SK-N-SH treated with all-trans-retinoic acid at 6 μM for 48 hours (cell line): ENCODE results near the gene HLA-DPB1.

ENCODE experiments used
- ATAC-seq: fragments of 200-7000 bp; cut with Tn5 transposase; 3 replicates; pipeline ENCODE4 v1.9.1; 2020; ENCODE audit warnings: mild to moderate bottlenecking, moderate library complexity
- ARNTL ChIP-seq: fragments of 450-650 bp; formaldehyde crosslinking; IDR thresholded peaks from 2 replicates; pipeline ENCODE4 v1.5.0; 2020; ENCODE audit warnings: low read depth, mild to moderate bottlenecking, moderate library complexity, borderline replicate concordance
- BACH2 ChIP-seq: fragments of 250-450 bp; sonication (Bioruptor Pico); IDR thresholded peaks from 2 replicates; pipeline ENCODE4 v1.9.0; 2021; ENCODE audit warnings: mild to moderate bottlenecking, borderline replicate concordance
- CSDC2 ChIP-seq: fragments of 250-450 bp; sonication (Bioruptor Pico); IDR thresholded peaks from 2 replicates; pipeline ENCODE4 v1.5.0; 2020; ENCODE audit warnings: mild to moderate bottlenecking, moderate library complexity
- ESRRG ChIP-seq: fragments of 250-450 bp; sonication (Bioruptor Pico); IDR thresholded peaks from 2 replicates; pipeline ENCODE4 v1.6.1; 2021; ENCODE audit warnings: mild to moderate bottlenecking
- GLIS3 ChIP-seq: fragments of 250-450 bp; sonication (Bioruptor Pico); IDR thresholded peaks from 2 replicates; pipeline ENCODE4 v1.5.0; 2020; ENCODE audit warnings: mild to moderate bottlenecking, moderate library complexity
- ISL1 ChIP-seq: fragments of 250-450 bp; sonication (Bioruptor Pico); IDR thresholded peaks from 2 replicates; pipeline ENCODE4 v2.1.2; 2022; ENCODE audit warnings: mild to moderate bottlenecking, moderate library complexity
- PATZ1 ChIP-seq: fragments of 250-450 bp; sonication (Bioruptor Pico); IDR thresholded peaks from 2 replicates; pipeline ENCODE4 v1.8.0; 2020; ENCODE audit warnings: mild to moderate bottlenecking, moderate library complexity, borderline replicate concordance
- PPARA ChIP-seq: fragments of 250-450 bp; sonication (Bioruptor Pico); IDR thresholded peaks from 2 replicates; pipeline ENCODE4 v1.5.0; 2020; ENCODE audit warnings: mild to moderate bottlenecking, borderline replicate concordance
- SNAI2 ChIP-seq: fragments of 250-450 bp; sonication (Bioruptor Pico); IDR thresholded peaks from 2 replicates; pipeline ENCODE4 v1.5.0; 2020; ENCODE audit warnings: mild to moderate bottlenecking, moderate library complexity
- TCF4 ChIP-seq: fragments of 250-450 bp; sonication (Bioruptor Pico); IDR thresholded peaks from 2 replicates; pipeline ENCODE4 v1.8.0; 2021; ENCODE audit warnings: mild to moderate bottlenecking, moderate library complexity, borderline replicate concordance
- TOX ChIP-seq: fragments of 250-450 bp; sonication (Bioruptor Pico); IDR thresholded peaks from 2 replicates; pipeline ENCODE4 v1.8.0; 2021; ENCODE audit warnings: mild to moderate bottlenecking, moderate library complexity, borderline replicate concordance
- TSHZ2 ChIP-seq: fragments of 250-450 bp; sonication (Bioruptor Pico); IDR thresholded peaks from 2 replicates; pipeline ENCODE4 v1.5.0; 2020; ENCODE audit warnings: mild to moderate bottlenecking, moderate library complexity
- ZC3H10 ChIP-seq: fragments of 250-450 bp; sonication (Bioruptor Pico); IDR thresholded peaks from 2 replicates; pipeline ENCODE4 v1.5.1; 2021; ENCODE audit warnings: mild to moderate bottlenecking, moderate library complexity
- ZFP3 ChIP-seq: fragments of 250-450 bp; sonication (Bioruptor Pico); IDR thresholded peaks from 2 replicates; pipeline ENCODE4 v1.5.0; 2020; ENCODE audit warnings: mild to moderate bottlenecking, moderate library complexity
- ZNF565 ChIP-seq: fragments of 450-650 bp; formaldehyde crosslinking; conservative IDR thresholded peaks from 2 replicates; pipeline ENCODE4 v1.5.0; 2020; ENCODE audit warnings: low read depth, mild to moderate bottlenecking, moderate library complexity
- ZNF70 ChIP-seq: fragments of 450-650 bp; formaldehyde crosslinking; IDR thresholded peaks from 2 replicates; pipeline ENCODE4 v1.5.0; 2020; ENCODE audit warnings: mild to moderate bottlenecking, moderate library complexity
- ZNF8 ChIP-seq: fragments of 450-650 bp; formaldehyde crosslinking; IDR thresholded peaks from 2 replicates; pipeline ENCODE4 v1.5.0; 2020; ENCODE audit warnings: mild to moderate bottlenecking, moderate library complexity
- TF ChIP-seq, protein P1 (sequence below): fragments of 250-450 bp; sonication (Bioruptor Pico); IDR thresholded peaks from 2 replicates; pipeline ENCODE4 v1.8.0; 2021; ENCODE audit warnings: low read depth, mild to moderate bottlenecking, moderate library complexity, borderline replicate concordance
- TF ChIP-seq, protein P2 (sequence below): fragments of 250-450 bp; sonication (Bioruptor Pico); IDR thresholded peaks from 2 replicates; pipeline ENCODE4 v1.5.1; 2021; ENCODE audit warnings: mild to moderate bottlenecking, moderate library complexity

The HLA-DPB1 gene

GRCh38 chr6:33052627-33053026 lies 23.2 kb upstream of the HLA-DPB1 start:
- ATAC-seq, result no peak
- TF ChIP-seq SNAI2 (CRISPR knock-in tag) (no peak), ZC3H10 (CRISPR knock-in tag) (no peak), TCF4 (CRISPR knock-in tag) (no peak), TSHZ2 (CRISPR knock-in tag) (no peak), ZNF70 (CRISPR knock-in tag) (no peak), ESRRG (no peak), ISL1 (CRISPR knock-in tag) (no peak), GLIS3 (CRISPR knock-in tag) (no peak)
- TF ChIP-seq, protein P1, sequence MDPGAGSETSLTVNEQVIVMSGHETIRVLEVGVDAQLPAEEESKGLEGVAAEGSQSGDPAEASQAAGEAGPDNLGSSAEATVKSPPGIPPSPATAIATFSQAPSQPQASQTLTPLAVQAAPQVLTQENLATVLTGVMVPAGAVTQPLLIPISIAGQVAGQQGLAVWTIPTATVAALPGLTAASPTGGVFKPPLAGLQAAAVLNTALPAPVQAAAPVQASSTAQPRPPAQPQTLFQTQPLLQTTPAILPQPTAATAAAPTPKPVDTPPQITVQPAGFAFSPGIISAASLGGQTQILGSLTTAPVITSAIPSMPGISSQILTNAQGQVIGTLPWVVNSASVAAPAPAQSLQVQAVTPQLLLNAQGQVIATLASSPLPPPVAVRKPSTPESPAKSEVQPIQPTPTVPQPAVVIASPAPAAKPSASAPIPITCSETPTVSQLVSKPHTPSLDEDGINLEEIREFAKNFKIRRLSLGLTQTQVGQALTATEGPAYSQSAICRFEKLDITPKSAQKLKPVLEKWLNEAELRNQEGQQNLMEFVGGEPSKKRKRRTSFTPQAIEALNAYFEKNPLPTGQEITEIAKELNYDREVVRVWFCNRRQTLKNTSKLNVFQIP, result no peak
- TF ChIP-seq, protein P2, sequence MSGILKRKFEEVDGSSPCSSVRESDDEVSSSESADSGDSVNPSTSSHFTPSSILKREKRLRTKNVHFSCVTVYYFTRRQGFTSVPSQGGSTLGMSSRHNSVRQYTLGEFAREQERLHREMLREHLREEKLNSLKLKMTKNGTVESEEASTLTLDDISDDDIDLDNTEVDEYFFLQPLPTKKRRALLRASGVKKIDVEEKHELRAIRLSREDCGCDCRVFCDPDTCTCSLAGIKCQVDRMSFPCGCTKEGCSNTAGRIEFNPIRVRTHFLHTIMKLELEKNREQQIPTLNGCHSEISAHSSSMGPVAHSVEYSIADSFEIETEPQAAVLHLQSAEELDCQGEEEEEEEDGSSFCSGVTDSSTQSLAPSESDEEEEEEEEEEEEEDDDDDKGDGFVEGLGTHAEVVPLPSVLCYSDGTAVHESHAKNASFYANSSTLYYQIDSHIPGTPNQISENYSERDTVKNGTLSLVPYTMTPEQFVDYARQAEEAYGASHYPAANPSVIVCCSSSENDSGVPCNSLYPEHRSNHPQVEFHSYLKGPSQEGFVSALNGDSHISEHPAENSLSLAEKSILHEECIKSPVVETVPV (CRISPR knock-in tag), result no peak

DNA sequence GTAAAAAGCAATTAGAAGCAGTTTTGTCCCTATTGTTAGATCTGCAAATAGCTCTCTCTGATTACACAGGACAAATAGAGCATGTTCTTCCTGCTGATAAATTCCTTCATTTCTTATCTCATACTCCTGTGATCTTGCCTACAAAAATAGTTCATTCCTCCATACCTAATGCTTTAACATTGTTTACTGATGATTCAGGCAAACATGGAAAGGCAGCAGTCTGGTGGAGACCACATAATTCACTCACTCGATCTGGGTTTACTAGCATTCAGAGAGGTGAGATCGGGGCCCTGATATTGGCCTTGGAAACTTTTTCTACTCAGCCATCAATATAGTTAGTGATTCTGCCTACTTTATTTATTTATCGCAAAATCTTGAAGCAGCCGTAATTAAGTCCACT lies 22.6 kb upstream of the HLA-DPB1 start:
- no peak for ATAC-seq
- TF ChIP-seq ARNTL (CRISPR knock-in tag), result no peak
- no peak for TF ChIP-seq SNAI2 (CRISPR knock-in tag)
- no peak for TF ChIP-seq ZNF8 (CRISPR knock-in tag)
- no peak for TF ChIP-seq PATZ1 (CRISPR knock-in tag)
- no peak for TF ChIP-seq ESRRG
- TF ChIP-seq ZNF70 (CRISPR knock-in tag), result no peak
- TF ChIP-seq ZNF565 (CRISPR knock-in tag), result no peak
- TF ChIP-seq PPARA, result no peak
- TF ChIP-seq CSDC2 (CRISPR knock-in tag), result no peak
- TF ChIP-seq BACH2 (CRISPR knock-in tag), result no peak
- no peak for TF ChIP-seq ZFP3
- TF ChIP-seq, protein P2 (CRISPR knock-in tag), result no peak
- TF ChIP-seq ISL1 (CRISPR knock-in tag), result no peak

DNA sequence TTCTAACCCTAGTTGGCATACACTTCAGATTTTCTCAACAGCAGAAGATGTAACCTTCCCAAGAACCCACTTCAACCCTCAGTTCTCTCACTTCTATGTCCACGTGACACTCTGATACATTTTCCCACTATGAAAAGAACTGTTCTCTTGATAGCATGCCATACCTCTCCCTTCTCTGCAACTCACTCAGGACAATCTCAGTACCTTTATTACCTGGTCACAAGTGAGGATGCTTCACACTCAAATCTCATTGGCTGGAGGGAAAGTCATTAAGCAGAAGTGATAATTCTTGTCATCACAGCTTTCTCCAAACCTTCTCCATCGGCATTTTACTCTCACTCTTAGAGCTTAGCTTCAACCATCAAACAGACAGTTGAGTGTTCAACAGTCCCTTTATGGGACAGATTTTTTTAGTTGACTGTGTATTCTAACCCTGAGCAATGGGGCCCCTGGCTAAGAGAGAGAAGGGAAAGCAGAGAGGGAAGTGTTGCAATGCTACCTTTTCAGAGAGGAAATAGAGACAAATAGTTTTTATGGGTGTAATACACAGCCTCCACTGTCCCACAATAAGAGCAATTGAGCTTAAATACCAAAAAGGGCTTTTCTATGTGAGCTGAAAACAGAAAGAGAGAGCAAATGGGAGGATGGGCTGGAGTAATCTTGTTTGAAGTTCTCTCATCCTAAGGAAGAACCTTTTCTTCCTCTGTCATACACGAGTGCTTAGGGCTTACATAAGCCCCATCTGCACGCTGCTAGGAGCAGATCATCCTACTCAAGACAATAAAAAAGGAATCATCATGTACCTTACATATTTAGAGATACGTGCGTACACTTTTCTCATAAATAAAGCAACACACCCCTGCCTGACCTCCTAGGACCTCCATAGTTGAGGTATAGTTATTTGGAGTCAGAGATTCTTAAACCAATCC lies 18.3 kb upstream of the HLA-DPB1 start:
- no peak for ATAC-seq

More for the DNA sequence above, 18.3 kb upstream of the HLA-DPB1 start:
- TF ChIP-seq ZNF565 (CRISPR knock-in tag) (no peak), TOX (CRISPR knock-in tag) (no peak), PATZ1 (CRISPR knock-in tag) (no peak)
